SK-N-SH (cell line): ENCODE data around the gene S1PR2. TPM values are rescaled to one million over a fixed set of nuclear protein-coding genes. Genes with fewer than 3 reads are reported as not detected.
"Not testable (repeated sequence)": the region's sequence is repeated elsewhere in the genome, so short reads cannot be mapped to it uniquely, and the experiment has no call there.

Experiments used
- CTCF ChIA-PET: fragments of 300-600, 350-600 bp; formaldehyde crosslinking; extraction: SDS; loops from one replicate; lab custom pipeline; 2021; lab: Yijun Ruan, JAX
- POLR2A ChIA-PET: fragments of 350-600 bp; sonication (Branson Sonifier 250); formaldehyde crosslinking; extraction: SDS; loops from one replicate; lab custom pipeline; 2020; ENCODE audit warnings: antibody characterized with exemption, inconsistent platforms; lab: Yijun Ruan, JAX
- DNase-seq: peaks from one replicate; pipeline ENCODE4 v3.0.0; 2012
- H2AFZ ChIP-seq: fragments of 200-600 bp; sonication (generic); 2 replicates; pipeline ENCODE4 v1.8.1; 2016; ENCODE audit warnings: antibody characterized with exemption, mild to moderate bottlenecking, low read depth
- H3F3A ChIP-seq: fragments of 200-600 bp; sonication (generic); replicated peaks from 2 replicates; pipeline ENCODE3; 2016; ENCODE audit warnings: antibody characterized with exemption, mild to moderate bottlenecking; ENCODE audit not compliant: insufficient read depth
- H3K27ac ChIP-seq, 2 experiments: fragments of 200-500 bp in 1 of 2; fragments of 200-600 bp in 1 of 2; sonication (Bioruptor generic) in 1 of 2; sonication (generic), shearing (Covaris generic) in 1 of 2; 2 replicates each; pipeline versions ENCODE4 v1.5.1 to v1.6.1; 2014 to 2016; ENCODE audit warnings: low read depth in 2 of 2, inconsistent platforms in 1 of 2, low read length in 1 of 2, mild to moderate bottlenecking in 1 of 2, mixed read lengths in 1 of 2
- H3K27me3 ChIP-seq: fragments of 200-600 bp; sonication (generic), shearing (Covaris generic); 2 replicates; pipeline ENCODE4 v1.6.1; 2016; ENCODE audit warnings: mixed run types; ENCODE audit not compliant: insufficient read depth
- H3K36me3 ChIP-seq, 2 experiments: fragments of 200-500 bp in 1 of 2; fragments of 200-600 bp in 1 of 2; sonication (Bioruptor generic) in 1 of 2; sonication (generic) in 1 of 2; replicated peaks in 1 of 2; 2 replicates each; pipeline versions ENCODE3 to v1.5.1; 2014 to 2016; ENCODE audit warnings: low read length in 1 of 2, mild to moderate bottlenecking in 1 of 2; ENCODE audit not compliant: insufficient read depth in 2 of 2, control insufficient read depth in 1 of 2
- H3K4me1 ChIP-seq, 2 experiments: fragments of 200-500 bp in 1 of 2; fragments of 200-600 bp in 1 of 2; sonication (Bioruptor generic) in 1 of 2; sonication (generic), shearing (Covaris generic) in 1 of 2; 2 replicates each; pipeline versions ENCODE4 v1.5.1 to v1.6.1; 2014 to 2016; ENCODE audit warnings: low read depth in 1 of 2, low read length in 1 of 2, mixed run types in 1 of 2; ENCODE audit not compliant: insufficient read depth in 2 of 2, control insufficient read depth in 1 of 2
- H3K4me2 ChIP-seq: fragments of 200-600 bp; sonication (generic), shearing (Covaris generic); 2 replicates; pipeline ENCODE4 v1.6.1; 2017; ENCODE audit warnings: mixed run types
- H3K4me3 ChIP-seq, 2 experiments: fragments of 200-500 bp in 1 of 2; fragments of 200-600 bp in 1 of 2; sonication (Bioruptor generic) in 1 of 2; sonication (generic), shearing (Covaris generic) in 1 of 2; 2 replicates each; pipeline versions ENCODE4 v1.5.1 to v1.8.1; 2014 to 2016; ENCODE audit warnings: low read depth in 2 of 2, inconsistent platforms in 1 of 2, low read length in 1 of 2, mild to moderate bottlenecking in 1 of 2, mixed read lengths in 1 of 2, moderate library complexity in 1 of 2
- H3K79me2 ChIP-seq: fragments of 200-600 bp; sonication (generic); 2 replicates; pipeline ENCODE4 v1.8.1; 2017; ENCODE audit warnings: mild to moderate bottlenecking; ENCODE audit not compliant: insufficient read depth
- H3K9ac ChIP-seq: fragments of 200-600 bp; sonication (generic); 2 replicates; pipeline ENCODE4 v1.6.1; 2017; ENCODE audit warnings: mixed run types
- H3K9me2 ChIP-seq: fragments of 200-600 bp; sonication (generic); 2 replicates; pipeline ENCODE4 v1.6.1; 2017; ENCODE audit warnings: mixed run types
- H3K9me3 ChIP-seq: fragments of 200-600 bp; sonication (generic); 2 replicates; pipeline ENCODE4 v1.6.1; 2017; ENCODE audit warnings: mixed run types, mild to moderate bottlenecking, moderate library complexity
- H4K20me1 ChIP-seq: fragments of 200-600 bp; sonication (generic); 2 replicates; pipeline ENCODE4 v1.6.1; 2017; ENCODE audit warnings: mild to moderate bottlenecking, mixed run types; ENCODE audit not compliant: insufficient read depth
- CTCF ChIP-seq: fragments of 200-600 bp; sonication (generic); IDR thresholded peaks from 2 replicates; pipeline ENCODE4 v1.6.1; 2017; ENCODE audit warnings: antibody characterized with exemption, mild to moderate bottlenecking, moderate library complexity
- EP300 ChIP-seq, 2 experiments: IDR thresholded peaks; 2 replicates each; pipeline versions ENCODE4 v1.4.0 to v1.6.1; 2012; ENCODE audit warnings: borderline replicate concordance in 1 of 2, low read depth in 1 of 2, low read length in 1 of 2
- EZH2phosphoT487 ChIP-seq: fragments of 200-600 bp; sonication (generic); IDR thresholded peaks from 2 replicates; pipeline ENCODE4 v1.6.1; 2017; ENCODE audit warnings: low read depth, mixed run types, mild to moderate bottlenecking, antibody characterized with exemption, moderate library complexity, borderline replicate concordance
- FOXJ3 ChIP-seq: sonication (generic); formaldehyde crosslinking; IDR thresholded peaks from 2 replicates; pipeline ENCODE4 v1.5.1; 2020; ENCODE audit warnings: mild to moderate bottlenecking, missing genetic modification reagents
- GATA2 ChIP-seq: sonication (generic); formaldehyde crosslinking; IDR thresholded peaks from 2 replicates; pipeline ENCODE4 v1.5.0; 2020; ENCODE audit warnings: mild to moderate bottlenecking, missing genetic modification reagents
- PBX3 ChIP-seq: IDR thresholded peaks from 2 replicates; pipeline ENCODE4; 2012
- POLR2AphosphoS5 ChIP-seq: IDR thresholded peaks from 2 replicates; pipeline ENCODE4 v1.6.1; 2012; ENCODE audit warnings: low read depth, low read length
- RXRA ChIP-seq: IDR thresholded peaks from 2 replicates; pipeline ENCODE4 v1.4.0; 2012; ENCODE audit warnings: low read depth, mild to moderate bottlenecking, borderline replicate concordance
- SIN3A ChIP-seq: IDR thresholded peaks from 2 replicates; pipeline ENCODE4 v1.6.1; 2012; ENCODE audit warnings: low read depth, mild to moderate bottlenecking, low read length, moderate library complexity, borderline replicate concordance
- TEAD4 ChIP-seq: IDR thresholded peaks from 2 replicates; pipeline ENCODE4 v1.4.0; 2012; ENCODE audit warnings: mild to moderate bottlenecking, borderline replicate concordance; ENCODE audit not compliant: insufficient read depth
- USF2 ChIP-seq: fragments of 150-350 bp; IDR thresholded peaks from 2 replicates; pipeline ENCODE4 v1.6.1; 2017; ENCODE audit warnings: antibody characterized with exemption, low read length, low read depth, borderline replicate concordance
- ZBTB33 ChIP-seq: IDR thresholded peaks from 2 replicates; pipeline ENCODE4 v1.4.0; 2012; ENCODE audit warnings: low read depth, borderline replicate concordance
- WGBS: methylation state at CpG from one replicate; pipeline ENCODE4 v1.1.6; 2017; ENCODE audit warnings: low lambda C conversion rate; 5-methylcytosine and 5-hydroxymethylcytosine counted together
- polyA plus RNA-seq, 3 experiments: library from polyadenylated mRNA; depleted of rRNA; stranded (reverse); fragments of >200 nt; gene quantifications; 2 replicates each; pipeline ENCODE4 v1.2.3, GENCODE V29; 2012

S1PR2 gene
- polyA plus RNA-seq, 1 of the 3 experiments (the other 2 are of a cell fraction): 3.6 TPM

- no peak for TF ChIP-seq USF2
- no peak for TF ChIP-seq SIN3A
- TF ChIP-seq RXRA: no peak
- TF ChIP-seq FOXJ3 (CRISPR knock-in tag): no peak
- no peak for TF ChIP-seq PBX3
- TF ChIP-seq ZBTB33: no peak
- TF ChIP-seq, all 33 proteins: peak for 0
These were observed 27.4 kb downstream of the S1PR2 start (continued) for GRCh38 chr19:10203686-10204085.

GRCh38 chr19:10201176-10201575 is 30.0 kb downstream of the S1PR2 start:
- Histone ChIP-seq H3K4me1 (no peaks in the 10 kb centered on the region), H3F3A (no peaks in the 10 kb centered on the region), H3K27me3 (no peaks in the 10 kb centered on the region), H3K9me2 (no peaks in the 10 kb centered on the region), H3K9me3 (no peaks in the 10 kb centered on the region), H3K79me2 (no peaks in the 10 kb centered on the region), H3K27ac (no peak overlapping the region), H2AFZ (no peak overlapping the region), H3K4me3 (no peak overlapping the region), H3K4me2 (no peak overlapping the region), H3K36me3 (no peaks in the 10 kb centered on the region), H3K9ac (no peak overlapping the region), H4K20me1 (no peaks in the 10 kb centered on the region)
- POLR2A ChIA-PET: no interaction called here
- TF ChIP-seq POLR2AphosphoS5 (no peak), TEAD4 (no peak), CTCF (no peak), GATA2 (CRISPR knock-in tag) (no peak), EZH2phosphoT487 (no peak), SIN3A (no peak), EP300 (IDR thresholded peaks at IDR 0.05; ENCODE audit: borderline replicate concordance in 1 of 2, low read depth in 1 of 2, low read length in 1 of 2) (no peak)
- CTCF ChIA-PET: interaction anchor here (0.7 to 1.6 kb wide), 2 partner anchors 10 to 58 kb away, joined by 3 to 4 read pairs; no protein-coding TSS in a partner anchor
- 69% methylated on average over 3 of the region's 3 CpGs for WGBS
- DNase-seq: no peak

GRCh38 chr19:10200101-10200500 is 31.0 kb downstream of the S1PR2 start:
- H3K9me2 ChIP-seq, H2AFZ ChIP-seq, H3K9me3 ChIP-seq, H3F3A ChIP-seq, H3K27me3 ChIP-seq, DNase-seq, H3K4me3 ChIP-seq, H3K4me2 ChIP-seq, H3K27ac ChIP-seq, H4K20me1 ChIP-seq, H3K79me2 ChIP-seq, POLR2A ChIA-PET, H3K9ac ChIP-seq, H3K36me3 ChIP-seq, H3K4me1 ChIP-seq: not testable (repeated sequence)
- WGBS: 88% methylated on average over 15 of the region's 15 CpGs
- CTCF ChIA-PET: interaction anchor here (1.2 kb wide), 1 partner anchor 26 kb away, joined by 4 read pairs; no protein-coding TSS in a partner anchor

- H3F3A ChIP-seq, H3K27ac ChIP-seq, H3K9me2 ChIP-seq, H3K36me3 ChIP-seq, DNase-seq, H3K4me3 ChIP-seq, H3K9me3 ChIP-seq, H3K27me3 ChIP-seq, H3K4me1 ChIP-seq, H2AFZ ChIP-seq, H3K79me2 ChIP-seq, H3K9ac ChIP-seq, H4K20me1 ChIP-seq, H3K4me2 ChIP-seq, POLR2A ChIA-PET: not testable (repeated sequence)
- 83% methylated on average over 11 of the region's 11 CpGs for WGBS
- CTCF ChIA-PET: interaction anchor here (1.2 kb wide), 2 partner anchors 27 to 29 kb away, joined by 4 read pairs; no protein-coding TSS in a partner anchor
These were observed 32.1 kb downstream of the S1PR2 start for GRCh38 chr19:10198889-10199644.
